Stomach (tissue), 19 donors: ENCODE data around the gene GPR148. TPM values are rescaled to one million over a fixed set of nuclear protein-coding genes. Genes with fewer than 3 reads are reported as not detected.
"Not testable (repeated sequence)": the region's sequence is repeated elsewhere in the genome, so short reads cannot be mapped to it uniquely, and the experiment has no call there.

ENCODE experiments used
- DNase-seq, 2 donors: peaks; one replicate each; pipeline versions ENCODE4 v3.0.0 to v3.0.0-alpha.2; 2013 to 2019
- H3K27ac ChIP-seq, 5 donors: fragments of 200-600 bp in 4 of 5; sonication (generic) in 4 of 5; one replicate each; pipeline ENCODE4 v1.5.1; 2013 to 2019; ENCODE audit warnings: mild to moderate bottlenecking in 1 of 5, moderate library complexity in 1 of 5
- H3K27me3 ChIP-seq, 3 donors: fragments of 200-600 bp; sonication (generic); one replicate each; pipeline ENCODE4 v1.5.1; 2017 to 2019; ENCODE audit warnings: mixed run types in 1 of 3
- H3K36me3 ChIP-seq, 4 donors: fragments of 200-600 bp; sonication (generic); 1 replicate in 3 of 4; 2 replicates in 1 of 4; pipeline ENCODE4 v1.5.1; 2016 to 2019
- H3K4me1 ChIP-seq, 4 donors: fragments of 200-600 bp; sonication (generic); one replicate each; pipeline ENCODE4 v1.5.1; 2016 to 2019
- H3K4me3 ChIP-seq, 4 donors: fragments of 200-600 bp; sonication (generic) in 3 of 4; one replicate each; pipeline ENCODE4 v1.5.1; 2016 to 2019; ENCODE audit warnings: mild to moderate bottlenecking in 1 of 4
- H3K9me3 ChIP-seq, 4 donors: fragments of 200-600 bp; sonication (generic); one replicate each; pipeline ENCODE4 v1.5.1; 2016 to 2019
- CTCF ChIP-seq, 7 experiments: fragments of 450-650 bp in 4 of 7; fragments of 200-600 bp in 3 of 7; sonication (generic) in 3 of 7; IDR thresholded peaks; one replicate each; pipeline ENCODE4 v1.5.1; 2016 to 2019; ENCODE audit warnings: antibody characterized with exemption in 7 of 7, control low read depth in 2 of 7, mild to moderate bottlenecking in 1 of 7
- EP300 ChIP-seq: sonication (generic); formaldehyde crosslinking; IDR thresholded peaks from one replicate; pipeline ENCODE4 v1.6.1; 2017; ENCODE audit warnings: antibody characterized with exemption
- POLR2A ChIP-seq, 4 donors: fragments of 450-650 bp; IDR thresholded peaks; one replicate each; pipeline ENCODE4 v1.6.1; 2016; ENCODE audit warnings: antibody characterized with exemption in 4 of 4, control low read depth in 2 of 4, mild to moderate bottlenecking in 1 of 4, moderate library complexity in 1 of 4
- POLR2AphosphoS5 ChIP-seq, 3 donors: sonication (generic); formaldehyde crosslinking; IDR thresholded peaks; one replicate each; pipeline ENCODE4 v1.6.1; 2016; ENCODE audit warnings: antibody characterized with exemption in 3 of 3
- WGBS, 5 donors: extraction: QIAGEN DNeasy Blood & Tissue Kit in 3 of 5; methylation state at CpG; one replicate each; pipeline versions ENCODE4 v1.1.5 to v1.1.7; 2013 to 2018; 5-methylcytosine and 5-hydroxymethylcytosine counted together
- intact Hi-C: fragments of 100-400 bp; cut with DNase I; formaldehyde crosslinking; loops from one replicate; pipeline ENCODE4 v1.15.1; 2023; ENCODE audit warnings: low total_unique reads
- long read RNA-seq, 10 donors: transcript quantifications; one replicate each; lab custom pipeline, GENCODE V29; 2026
- polyA plus RNA-seq, 3 donors: library from polyadenylated mRNA; stranded (reverse); fragments of 200-250 nt; gene quantifications; one replicate each; pipeline ENCODE4 v1.2.3, GENCODE V29; 2013
- total RNA-seq, 5 donors: library from RNA; depleted of rRNA; stranded (reverse); fragments of >200 nt; gene quantifications; one replicate each; pipeline versions ENCODE4 v1.1.0 to v1.2.3, GENCODE V29; 2014 to 2016
- donor health status: healthy with polysubstance abuse.
- donor health status: Bipolar disorder and iron deficiency.
- donor health status: healthy.

GPR148 gene, protein sequence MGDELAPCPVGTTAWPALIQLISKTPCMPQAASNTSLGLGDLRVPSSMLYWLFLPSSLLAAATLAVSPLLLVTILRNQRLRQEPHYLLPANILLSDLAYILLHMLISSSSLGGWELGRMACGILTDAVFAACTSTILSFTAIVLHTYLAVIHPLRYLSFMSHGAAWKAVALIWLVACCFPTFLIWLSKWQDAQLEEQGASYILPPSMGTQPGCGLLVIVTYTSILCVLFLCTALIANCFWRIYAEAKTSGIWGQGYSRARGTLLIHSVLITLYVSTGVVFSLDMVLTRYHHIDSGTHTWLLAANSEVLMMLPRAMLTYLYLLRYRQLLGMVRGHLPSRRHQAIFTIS
- 1 to 10 TPM in 1 of 5 donors, not detected in 4; 4.1 TPM for total RNA-seq
- polyA plus RNA-seq, result not detected
- long read RNA-seq, donor 1, result 0 reads
- long read RNA-seq, donor 2, result 0 reads
- long read RNA-seq, donor 3, partial matches to known transcripts, result 0 of 1 reads
- long read RNA-seq, donor 3, other reads (novel, unspliced or antisense), result 0 of 1 reads
- long read RNA-seq, donor 4, result 0 reads
- long read RNA-seq, donor 5, result 0 reads
- long read RNA-seq, donor 6, result 0 reads
- long read RNA-seq, donor 7, result 0 reads
- long read RNA-seq, donor 8, result 0 reads
- long read RNA-seq, donor 9, result 0 reads
- long read RNA-seq, donor 10, result 0 reads

GRCh38 chr2:130728549-130729316, at the start of gene GPR148:
Gene GPR148 (plus strand): TSS chr2:130729070. CDS start chr2:130729152, 82 bp downstream.
- no peaks in the 10 kb centered on the region for H3K36me3 ChIP-seq
- H3K27ac ChIP-seq, result peak within 1 kb of the TSS; percentile 66 to 82 (median 75)
- H3K9me3 ChIP-seq, result no peaks in the 10 kb centered on the region
- TF ChIP-seq CTCF (IDR thresholded peaks at IDR 0.05), result no peak
- no peak for TF ChIP-seq EP300
- TF ChIP-seq POLR2AphosphoS5 (IDR thresholded peaks at IDR 0.05), result no peak
- TF ChIP-seq POLR2A (IDR thresholded peaks at IDR 0.05), result no peak
- DNase-seq, result no peak
- 69 to 82% (median 73%) methylated on average over 8 of the region's 8 CpGs for WGBS, 5 donors
- H3K4me1 ChIP-seq, result peaks cover 17 to 23% (median 20%) of the 10 kb centered on the region in 4 donors
- H3K4me3 ChIP-seq, result peak within 1 kb of the TSS; percentile 45 to 56 (median 52)
- intact Hi-C loops, result no loop called here
- H3K27me3 ChIP-seq, result peaks cover 0 to 16% (median 4%) of the 10 kb centered on the region in 3 donors

DNA sequence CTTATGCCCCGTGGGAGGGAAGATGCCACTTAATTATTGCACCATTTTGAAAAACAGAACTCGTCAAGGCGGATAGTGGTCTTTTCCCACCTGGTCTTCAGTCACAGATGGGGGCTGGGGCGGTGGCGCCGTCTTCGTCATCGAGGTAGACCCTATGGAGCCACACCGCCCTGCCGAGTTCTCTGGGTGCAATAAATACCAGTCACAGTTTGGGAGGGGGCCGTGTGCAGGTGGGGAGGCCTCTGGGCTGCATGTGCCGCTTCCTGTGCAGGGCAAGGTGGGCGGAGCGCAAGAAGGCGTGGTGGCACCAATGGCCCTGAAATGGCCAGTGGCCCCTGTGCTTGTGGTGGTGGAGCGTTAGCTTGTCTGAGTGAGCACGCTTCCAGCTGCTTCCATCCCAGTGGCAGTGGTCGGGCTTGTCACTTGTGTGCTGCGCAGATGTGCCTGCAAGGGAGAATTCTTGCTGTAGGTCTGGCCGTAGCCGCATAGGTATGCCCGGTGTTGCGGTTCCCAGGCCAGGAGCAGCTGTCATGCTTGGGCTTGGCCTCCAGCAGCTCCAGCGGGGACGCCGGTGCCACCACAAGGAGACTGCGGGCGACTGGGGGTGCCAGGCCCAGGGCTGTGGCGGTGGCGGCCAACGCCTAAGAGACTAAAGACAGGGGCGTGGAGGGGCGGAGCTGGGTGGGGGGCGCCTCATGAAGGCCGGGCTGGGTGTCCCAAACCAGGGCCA, 36.7 kb upstream of the GPR148 start:
- intact Hi-C loops, DNase-seq, H3K27ac ChIP-seq, H3K9me3 ChIP-seq, H3K4me3 ChIP-seq, H3K36me3 ChIP-seq, H3K4me1 ChIP-seq: not testable (repeated sequence)
- peaks cover 0 to 17% (median 4%) of the 10 kb centered on the region in 3 donors for H3K27me3 ChIP-seq
- 36 to 76% (median 48%) methylated on average over 8 to 27 of the region's 35 CpGs for WGBS, 5 donors

GRCh38 chr2:130693474-130693873, 35.4 kb upstream of the GPR148 start:
- H3K27ac ChIP-seq, H3K4me1 ChIP-seq, intact Hi-C loops, H3K36me3 ChIP-seq, H3K9me3 ChIP-seq: not testable (repeated sequence)
- WGBS, 5 donors, result 3 to 9% (median 4%) methylated on average over 17 to 36 of the region's 37 CpGs
- peaks cover 0 to 17% (median 4%) of the 10 kb centered on the region in 3 donors for H3K27me3 ChIP-seq
- H3K4me3 ChIP-seq, result peak overlapping the region in 1 of 4 donors; percentile 6
- peak in 2 of 7 experiments; percentile 15 to 19 for TF ChIP-seq CTCF (IDR thresholded peaks at IDR 0.05)
- peak; percentile 46 to 69 for DNase-seq

- H3K27ac ChIP-seq, H3K36me3 ChIP-seq, DNase-seq, H3K4me1 ChIP-seq, intact Hi-C loops, H3K27me3 ChIP-seq, H3K9me3 ChIP-seq, H3K4me3 ChIP-seq: not testable (repeated sequence)
- 72 to 80% (median 76%) methylated on average over 3 of the region's 3 CpGs for WGBS, 5 donors
These were observed 25.6 kb upstream of the GPR148 start for GRCh38 chr2:130703250-130703649.

- intact Hi-C loops, H3K4me1 ChIP-seq, H3K36me3 ChIP-seq, H3K9me3 ChIP-seq, H3K27me3 ChIP-seq, H3K27ac ChIP-seq, H3K4me3 ChIP-seq, DNase-seq: not testable (repeated sequence)
- whole genome bisulfite sequencing, 5 donors, result no CpG with 5 or more reads among the region's 2 CpGs
These were observed 14.1 kb upstream of the GPR148 start for GRCh38 chr2:130714795-130715194.
